WTC11 (cell line): ENCODE data around the gene LRP11. TPM values are rescaled to one million over a fixed set of nuclear protein-coding genes. Genes with fewer than 3 reads are reported as not detected.

Source experiments
- ATAC-seq: fragments of 200-7000 bp; cut with Tn5 transposase; 2 replicates; pipeline ENCODE4 v1.10.0; 2021; ENCODE audit warnings: mild to moderate bottlenecking, moderate library complexity
- CTCF ChIA-PET: fragments of 300-600 bp; sonication (Branson Sonifier 250); formaldehyde crosslinking; loops from one replicate; lab custom pipeline; 2021; ENCODE audit warnings: antibody characterized with exemption; lab: Charles Lee
- POLR2A ChIA-PET: fragments of 350-600 bp; sonication (Branson Sonifier 250); formaldehyde crosslinking; loops from one replicate; lab custom pipeline; 2021; ENCODE audit warnings: antibody characterized with exemption; lab: Charles Lee
- DNase-seq: peaks from one replicate; pipeline ENCODE4 v3.0.0; 2021; ENCODE audit warnings: low spot score
- H3K27ac Mint-ChIP-seq: 2 replicates; pipeline ENCODE4 v1.8.0; 2021; ENCODE audit warnings: mixed read lengths
- H3K27me3 Mint-ChIP-seq: 2 replicates; pipeline ENCODE4 v1.8.0; 2021; ENCODE audit warnings: low read depth, mild to moderate bottlenecking, moderate library complexity, mixed read lengths
- H3K36me3 Mint-ChIP-seq: 2 replicates; pipeline ENCODE4 v1.8.0; 2021; ENCODE audit warnings: mixed read lengths
- H3K4me1 Mint-ChIP-seq: 2 replicates; pipeline ENCODE4 v1.8.0; 2022; ENCODE audit warnings: mixed read lengths
- H3K4me3 Mint-ChIP-seq: 2 replicates; pipeline ENCODE4 v1.8.0; 2021; ENCODE audit warnings: mild to moderate bottlenecking, moderate library complexity, mixed read lengths
- H3K9me3 Mint-ChIP-seq: 2 replicates; pipeline ENCODE4 v1.8.0; 2021; ENCODE audit warnings: mixed read lengths
- AFF4 ChIP-seq: sonication (generic); formaldehyde crosslinking; IDR thresholded peaks from 2 replicates; pipeline ENCODE4 v1.8.1; 2023; ENCODE audit warnings: mild to moderate bottlenecking, missing genetic modification reagents, borderline replicate concordance
- ARID4B ChIP-seq: sonication (generic); formaldehyde crosslinking; IDR thresholded peaks from 2 replicates; pipeline ENCODE4 v1.8.0; 2023; ENCODE audit warnings: missing genetic modification reagents, mild to moderate bottlenecking, borderline replicate concordance
- ERG ChIP-seq: fragments of 250-450 bp; sonication (Bioruptor Pico); IDR thresholded peaks from 2 replicates; pipeline ENCODE4 v1.8.0; 2021; ENCODE audit warnings: mild to moderate bottlenecking
- FOXJ3 ChIP-seq: sonication (generic); formaldehyde crosslinking; IDR thresholded peaks from 2 replicates; pipeline ENCODE4 v1.9.0; 2021; ENCODE audit warnings: missing genetic modification reagents, mild to moderate bottlenecking, borderline replicate concordance
- FOXP1 ChIP-seq: sonication (generic); formaldehyde crosslinking; IDR thresholded peaks from 2 replicates; pipeline ENCODE4 v1.8.0; 2022; ENCODE audit warnings: missing genetic modification reagents, mild to moderate bottlenecking, moderate library complexity, borderline replicate concordance
- HMGXB4 ChIP-seq: sonication (generic); formaldehyde crosslinking; IDR thresholded peaks from 2 replicates; pipeline ENCODE4 v1.8.1; 2023; ENCODE audit warnings: mild to moderate bottlenecking, moderate library complexity, missing genetic modification reagents
- MLX ChIP-seq: sonication (generic); formaldehyde crosslinking; IDR thresholded peaks from 2 replicates; pipeline ENCODE4 v1.8.1; 2023; ENCODE audit warnings: mild to moderate bottlenecking, missing genetic modification reagents, moderate library complexity
- MXD4 ChIP-seq: fragments of 250-450 bp; sonication (Bioruptor Pico); IDR thresholded peaks from 2 replicates; pipeline ENCODE4 v1.8.0; 2021; ENCODE audit warnings: mild to moderate bottlenecking, moderate library complexity, borderline replicate concordance
- NR2C2 ChIP-seq: sonication (generic); formaldehyde crosslinking; IDR thresholded peaks from 2 replicates; pipeline ENCODE4 v1.8.0; 2022; ENCODE audit warnings: mild to moderate bottlenecking, missing genetic modification reagents
- USF1 ChIP-seq: sonication (generic); formaldehyde crosslinking; IDR thresholded peaks from 2 replicates; pipeline ENCODE4 v1.8.0; 2022; ENCODE audit warnings: mild to moderate bottlenecking, missing genetic modification reagents
- ZNF121 ChIP-seq: sonication (generic); formaldehyde crosslinking; IDR thresholded peaks from 2 replicates; pipeline ENCODE4 v1.8.0; 2023; ENCODE audit warnings: missing genetic modification reagents
- ZNF281 ChIP-seq: sonication (generic); formaldehyde crosslinking; IDR thresholded peaks from 2 replicates; pipeline ENCODE4 v1.8.0; 2023; ENCODE audit warnings: mild to moderate bottlenecking, missing genetic modification reagents
- ZSCAN18 ChIP-seq: fragments of 250-450 bp; sonication (Bioruptor Pico); IDR thresholded peaks from 2 replicates; pipeline ENCODE4 v2.1.2; 2022; ENCODE audit warnings: mild to moderate bottlenecking, moderate library complexity
- total RNA-seq: library from RNA; stranded (reverse); gene quantifications from 3 replicates; pipeline ENCODE4 v1.2.3, GENCODE V29; 2021

The LRP11 gene
- total RNA-seq, 1 experiment from 2014 or later: 19.8 TPM

GRCh38 chr6:149900620-149901443, 36.7 kb upstream of the LRP11 start:
- Mint-ChIP-seq H3K4me1 (peaks cover 2% of the 10 kb centered on the region), H3K36me3 (no peaks in the 10 kb centered on the region), H3K9me3 (no peaks in the 10 kb centered on the region), H3K27ac (no peak overlapping the region)
- CTCF ChIA-PET: no interaction called here
- ATAC-seq: no peak
- POLR2A ChIA-PET: no interaction called here
- TF ChIP-seq HMGXB4 (CRISPR knock-in tag) (no peak), ERG (CRISPR knock-in tag) (no peak), MXD4 (CRISPR knock-in tag) (no peak), MLX (CRISPR knock-in tag) (no peak)
- TF ChIP-seq, all 79 proteins: peak for 0
- H3K27me3 Mint-ChIP-seq: peaks cover 3% of the 10 kb centered on the region; the same call in 1 of the 2 replicates
- no peak overlapping the region for H3K4me3 Mint-ChIP-seq
- no peak for DNase-seq

GRCh38 chr6:149899926-149900619, 35.9 kb upstream of the LRP11 start:
- ChIA-PET CTCF (interaction anchor here (0.6 kb wide), 1 partner anchor 84 kb away, joined by 3 read pairs; no protein-coding TSS in a partner anchor), POLR2A (no interaction called here)
- peaks cover 3% of the 10 kb centered on the region; the same call in 1 of the 2 replicates for H3K27me3 Mint-ChIP-seq
- ATAC-seq (no peak), DNase-seq (no peak)
- no peaks in the 10 kb centered on the region for H3K9me3 Mint-ChIP-seq
- H3K4me3 Mint-ChIP-seq: no peak overlapping the region
- H3K4me1 Mint-ChIP-seq: peaks cover 9% of the 10 kb centered on the region
- H3K27ac Mint-ChIP-seq: no peak overlapping the region
- no peaks in the 10 kb centered on the region for H3K36me3 Mint-ChIP-seq
- TF ChIP-seq ZSCAN18 (CRISPR knock-in tag) (no peak), FOXJ3 (no peak), USF1 (CRISPR knock-in tag) (no peak), AFF4 (CRISPR knock-in tag) (no peak), FOXP1 (CRISPR knock-in tag) (no peak), ARID4B (no peak), NR2C2 (no peak), ZNF281 (CRISPR knock-in tag) (no peak), ZNF121 (CRISPR knock-in tag) (no peak)
